ENCODE measurements around the gene USP44.
"Not testable (repeated sequence)": the region's sequence is repeated elsewhere in the genome, so short reads cannot be mapped to it uniquely, and the experiment has no call there.

Gene USP44

GRCh38 chr12:95509300-95509699, 42.0 kb downstream of the USP44 start:
- Mint-ChIP-seq H3K27ac (no peak overlapping the region), H3K4me1 (no peaks in the 10 kb centered on the region), H3K4me3 (no peak overlapping the region), H3K27me3 (no peaks in the 10 kb centered on the region), H3K9me3 (no peaks in the 10 kb centered on the region), H3K36me3 (peaks cover 45% of the 10 kb centered on the region)
- CTCF ChIA-PET = no interaction called here
- no peak for DNase-seq

DNA sequence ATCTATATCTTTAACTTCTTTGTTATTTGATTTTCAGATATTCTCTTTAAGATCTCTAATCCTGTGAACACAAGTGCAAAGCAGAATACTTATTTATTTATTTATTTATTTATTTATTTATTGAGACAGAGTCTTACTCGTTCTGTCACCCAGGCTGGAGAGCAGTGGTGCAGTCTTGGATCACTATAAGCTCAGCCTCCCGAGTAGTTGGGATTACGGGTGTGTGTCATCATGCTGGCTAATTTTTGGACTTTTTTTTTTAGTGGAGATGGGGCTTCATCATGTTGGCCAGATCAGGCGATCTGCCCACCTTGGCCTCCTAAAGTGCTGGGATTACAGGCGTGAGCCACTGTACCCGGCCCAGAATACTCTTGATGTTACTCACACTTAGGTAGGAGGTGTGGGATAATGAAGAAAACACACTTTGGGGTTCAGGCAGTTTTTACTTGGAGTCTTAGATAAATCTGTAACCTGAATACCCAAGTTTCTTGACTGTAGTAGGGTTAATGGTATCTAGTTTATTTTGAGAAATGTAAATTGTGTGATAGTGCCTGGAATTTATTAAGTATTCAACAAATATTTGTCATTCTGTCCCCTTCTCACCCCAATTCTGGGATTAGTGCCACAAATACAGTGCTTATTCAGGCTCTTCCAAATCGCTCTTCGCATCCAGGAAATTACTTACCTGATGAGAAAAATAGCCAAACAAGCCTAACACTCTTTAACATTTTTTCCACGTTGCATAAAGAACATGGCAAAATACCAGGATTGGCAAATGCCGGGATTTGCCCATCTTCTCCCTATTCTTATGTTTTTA, 44.4 kb downstream of the USP44 start:
- H3K27me3 Mint-ChIP-seq = no peaks in the 10 kb centered on the region
- H3K36me3 Mint-ChIP-seq = peaks cover 49% of the 10 kb centered on the region
- no peak for DNase-seq
- no peak overlapping the region for H3K27ac Mint-ChIP-seq
- H3K4me3 Mint-ChIP-seq = no peak overlapping the region
- CTCF ChIA-PET = no interaction called here
- peaks cover 2% of the 10 kb centered on the region for H3K4me1 Mint-ChIP-seq
- H3K9me3 Mint-ChIP-seq = no peaks in the 10 kb centered on the region

DNA sequence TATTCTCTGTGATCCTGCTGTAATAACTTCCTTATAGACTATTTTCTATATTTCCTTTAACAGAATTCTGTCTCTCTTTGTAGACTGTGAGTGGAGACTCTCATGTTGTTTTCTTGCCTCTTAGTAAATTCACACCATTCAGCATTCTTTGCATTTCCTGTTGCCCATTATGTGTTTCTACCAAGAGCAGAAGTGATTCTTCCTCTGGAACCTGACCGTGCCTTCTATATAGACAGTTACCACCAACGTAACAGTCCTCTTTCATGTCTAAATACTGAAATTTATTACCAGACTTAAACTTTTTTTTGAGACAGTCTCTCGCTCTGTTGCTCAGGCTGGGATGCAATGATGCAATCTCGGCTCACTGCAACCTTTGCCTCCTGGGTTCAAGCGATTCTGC, 46.2 kb downstream of the USP44 start:
- DNase-seq = no peak
- no peaks in the 10 kb centered on the region for H3K9me3 Mint-ChIP-seq
- peaks cover 48% of the 10 kb centered on the region for H3K36me3 Mint-ChIP-seq
- no peak overlapping the region for H3K27ac Mint-ChIP-seq
- no peak overlapping the region for H3K4me3 Mint-ChIP-seq
- CTCF ChIA-PET = no interaction called here
- H3K4me1 Mint-ChIP-seq = peaks cover 2% of the 10 kb centered on the region
- no peaks in the 10 kb centered on the region for H3K27me3 Mint-ChIP-seq

- no peak overlapping the region for H3K27ac Mint-ChIP-seq
- no peaks in the 10 kb centered on the region for H3K27me3 Mint-ChIP-seq
- DNase-seq = no peak
- peaks cover 9% of the 10 kb centered on the region for H3K4me1 Mint-ChIP-seq
- CTCF ChIA-PET = no interaction called here
- H3K9me3 Mint-ChIP-seq = no peaks in the 10 kb centered on the region
- no peak overlapping the region for H3K4me3 Mint-ChIP-seq
- peaks cover 52% of the 10 kb centered on the region for H3K36me3 Mint-ChIP-seq
These were observed 47.1 kb downstream of the USP44 start for GRCh38 chr12:95504140-95504539.

GRCh38 chr12:95499772-95500171, 51.5 kb downstream of the USP44 start:
- Mint-ChIP-seq H3K27ac (no peak overlapping the region), H3K4me1 (peaks cover 15% of the 10 kb centered on the region), H3K9me3 (no peaks in the 10 kb centered on the region), H3K36me3 (peaks cover 72% of the 10 kb centered on the region), H3K27me3 (no peaks in the 10 kb centered on the region), H3K4me3 (no peak overlapping the region)
- CTCF ChIA-PET = no interaction called here
- no peak for DNase-seq

DNA sequence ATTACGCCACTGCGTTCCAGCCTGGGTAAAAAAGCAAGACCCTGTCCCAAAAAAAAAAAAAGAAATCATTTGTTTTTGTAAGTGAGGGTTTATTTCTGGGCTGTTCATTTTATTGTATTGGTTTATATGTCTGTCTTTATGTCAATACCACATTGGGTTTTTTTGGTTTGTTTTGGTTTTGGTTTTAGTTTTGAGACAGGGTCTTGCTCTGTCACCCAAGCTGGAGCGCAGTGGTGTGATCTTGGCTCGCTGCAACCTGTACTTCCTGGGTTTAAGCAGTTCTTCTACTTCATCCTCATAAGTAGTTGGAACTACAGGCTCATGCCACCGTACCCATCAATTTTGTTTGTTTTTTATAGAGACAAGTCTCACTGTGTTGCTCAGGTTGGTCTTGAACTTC, 52.3 kb downstream of the USP44 start:
- Mint-ChIP-seq H3K27me3 (no peaks in the 10 kb centered on the region), H3K27ac (no peak overlapping the region), H3K4me1 (peaks cover 15% of the 10 kb centered on the region), H3K4me3 (no peak overlapping the region), H3K9me3 (no peaks in the 10 kb centered on the region), H3K36me3 (peaks cover 72% of the 10 kb centered on the region)
- CTCF ChIA-PET = no interaction called here
- no peak for DNase-seq

DNA sequence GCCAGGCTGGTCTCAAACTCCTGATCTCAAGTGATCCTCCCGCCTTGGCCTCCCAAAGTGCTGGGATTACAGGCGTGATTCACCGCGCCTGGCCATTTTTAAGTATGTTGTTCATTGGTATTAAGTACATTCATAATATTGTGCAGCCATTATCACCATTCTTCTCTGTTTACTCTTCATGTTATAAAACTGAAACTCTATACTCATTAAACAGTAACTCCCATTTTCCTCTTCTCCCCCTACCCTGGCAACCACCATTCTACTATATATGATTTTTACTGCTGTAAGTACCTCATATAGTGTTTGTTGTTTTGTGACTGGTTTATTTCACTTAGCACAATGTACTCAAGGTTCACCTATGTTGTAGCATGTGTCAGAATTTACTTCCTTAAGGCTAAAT, 54.2 kb downstream of the USP44 start:
- no peak overlapping the region for H3K4me3 Mint-ChIP-seq
- H3K27ac Mint-ChIP-seq = no peak overlapping the region
- peaks cover 13% of the 10 kb centered on the region for H3K4me1 Mint-ChIP-seq
- no peaks in the 10 kb centered on the region for H3K9me3 Mint-ChIP-seq
- DNase-seq = no peak
- peaks cover 57% of the 10 kb centered on the region for H3K36me3 Mint-ChIP-seq
- no peaks in the 10 kb centered on the region for H3K27me3 Mint-ChIP-seq
- CTCF ChIA-PET = no interaction called here

GRCh38 chr12:95495433-95495832, 55.8 kb downstream of the USP44 start:
- H3K9me3 Mint-ChIP-seq = no peaks in the 10 kb centered on the region
- no peak overlapping the region for H3K27ac Mint-ChIP-seq
- no peak for DNase-seq
- no peak overlapping the region for H3K4me3 Mint-ChIP-seq
- CTCF ChIA-PET = no interaction called here
- H3K4me1 Mint-ChIP-seq = peaks cover 13% of the 10 kb centered on the region
- H3K27me3 Mint-ChIP-seq = no peaks in the 10 kb centered on the region
- peaks cover 61% of the 10 kb centered on the region for H3K36me3 Mint-ChIP-seq

GRCh38 chr12:95494888-95495287, 56.4 kb downstream of the USP44 start:
- no peaks in the 10 kb centered on the region for H3K27me3 Mint-ChIP-seq
- no peak for DNase-seq
- no peak overlapping the region for H3K27ac Mint-ChIP-seq
- CTCF ChIA-PET = no interaction called here
- peaks cover 57% of the 10 kb centered on the region for H3K36me3 Mint-ChIP-seq
- peaks cover 13% of the 10 kb centered on the region for H3K4me1 Mint-ChIP-seq
- H3K4me3 Mint-ChIP-seq = no peak overlapping the region
- H3K9me3 Mint-ChIP-seq = no peaks in the 10 kb centered on the region

DNA sequence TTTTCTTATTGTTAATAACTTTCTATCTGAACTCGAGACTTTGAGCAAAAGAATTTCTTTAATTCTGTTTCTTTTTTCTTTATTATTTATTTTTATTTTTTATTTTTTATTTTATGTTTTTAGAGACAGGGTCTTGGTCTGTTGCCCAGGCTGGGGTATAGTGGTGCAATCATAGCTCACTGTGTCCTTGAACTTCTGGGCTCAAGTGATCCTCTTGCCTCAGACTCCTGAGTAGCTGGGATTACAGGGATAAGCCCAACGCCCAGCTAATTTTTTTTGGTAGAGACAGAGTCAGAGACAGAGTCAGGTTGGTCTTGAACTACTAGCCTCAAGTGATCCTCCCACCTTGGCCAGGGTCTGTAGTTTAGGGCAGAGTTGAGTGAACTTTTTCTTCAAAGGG, 58.8 kb downstream of the USP44 start:
- Mint-ChIP-seq H3K27ac (peak overlapping the region; percentile 11), H3K4me1 (no peaks in the 10 kb centered on the region), H3K4me3 (no peak overlapping the region), H3K36me3 (peaks cover 45% of the 10 kb centered on the region), H3K27me3 (no peaks in the 10 kb centered on the region), H3K9me3 (no peaks in the 10 kb centered on the region)
- CTCF ChIA-PET = no interaction called here
- no peak for DNase-seq

DNA sequence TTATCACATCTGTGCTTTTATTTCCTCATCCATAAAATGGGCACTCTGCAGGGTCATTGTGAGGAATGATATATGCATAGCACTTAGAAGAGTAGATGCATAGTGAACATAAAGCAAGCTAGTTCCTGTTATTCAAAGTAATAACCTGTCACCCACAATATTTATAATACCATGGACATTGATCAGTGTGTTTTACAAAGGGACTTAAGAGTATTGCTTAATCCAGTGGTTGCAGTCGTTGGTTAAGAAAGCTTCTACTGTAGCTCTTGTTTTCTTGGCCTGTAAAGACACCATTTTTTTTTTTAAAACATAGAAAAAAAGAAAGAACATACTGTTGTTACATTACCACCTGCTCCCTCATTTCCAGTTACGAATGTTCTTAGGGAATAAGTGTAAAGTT, 64.3 kb downstream of the USP44 start:
- Mint-ChIP-seq H3K36me3 (peaks cover 42% of the 10 kb centered on the region), H3K9me3 (no peaks in the 10 kb centered on the region), H3K27me3 (no peaks in the 10 kb centered on the region), H3K27ac (no peak overlapping the region), H3K4me3 (no peak overlapping the region), H3K4me1 (peaks cover 4% of the 10 kb centered on the region)
- CTCF ChIA-PET = no interaction called here
- no peak for DNase-seq

GRCh38 chr12:95484524-95484923, 66.8 kb downstream of the USP44 start:
- CTCF ChIA-PET = no interaction called here
- H3K9me3 Mint-ChIP-seq = no peaks in the 10 kb centered on the region
- H3K36me3 Mint-ChIP-seq = peaks cover 47% of the 10 kb centered on the region
- peak overlapping the region; percentile 55 for H3K27ac Mint-ChIP-seq
- H3K4me1 Mint-ChIP-seq = peaks cover 28% of the 10 kb centered on the region
- no peak overlapping the region for H3K4me3 Mint-ChIP-seq
- no peaks in the 10 kb centered on the region for H3K27me3 Mint-ChIP-seq
- DNase-seq = no peak

GRCh38 chr12:95482564-95482963, 68.7 kb downstream of the USP44 start:
- H3K36me3 Mint-ChIP-seq = peaks cover 58% of the 10 kb centered on the region
- peaks cover 46% of the 10 kb centered on the region for H3K4me1 Mint-ChIP-seq
- H3K27me3 Mint-ChIP-seq, H3K9me3 Mint-ChIP-seq, CTCF ChIA-PET, H3K4me3 Mint-ChIP-seq, DNase-seq, H3K27ac Mint-ChIP-seq: not testable (repeated sequence)

- no peak for DNase-seq
- H3K4me1 Mint-ChIP-seq = peaks cover 48% of the 10 kb centered on the region
- CTCF ChIA-PET = no interaction called here
- peaks cover 53% of the 10 kb centered on the region for H3K36me3 Mint-ChIP-seq
- H3K4me3 Mint-ChIP-seq = no peak overlapping the region
- no peaks in the 10 kb centered on the region for H3K27me3 Mint-ChIP-seq
- peak overlapping the region; percentile 66 for H3K27ac Mint-ChIP-seq
- H3K9me3 Mint-ChIP-seq = no peaks in the 10 kb centered on the region
These were observed 69.4 kb downstream of the USP44 start for GRCh38 chr12:95481888-95482287.

DNA sequence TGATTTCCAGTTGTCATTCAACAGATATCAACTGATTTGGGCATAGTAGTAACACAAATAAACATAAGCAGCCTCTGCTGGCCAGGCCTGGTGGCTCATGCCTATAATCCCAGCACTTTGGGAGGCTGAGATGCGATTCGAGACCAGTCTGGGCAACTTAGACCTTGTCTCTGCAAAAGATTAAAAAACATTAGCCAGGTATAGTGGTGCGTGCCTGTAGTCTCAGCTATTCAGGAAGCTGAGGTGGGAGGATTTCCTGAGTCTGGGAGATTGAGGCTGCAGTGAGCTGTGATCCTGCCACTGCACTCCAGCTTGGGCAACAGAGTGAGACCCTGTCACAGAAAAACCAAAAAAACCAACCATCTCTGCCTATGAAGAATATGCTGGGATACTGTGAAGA, 70.2 kb downstream of the USP44 start:
- Mint-ChIP-seq H3K4me1 (peaks cover 55% of the 10 kb centered on the region), H3K36me3 (peaks cover 51% of the 10 kb centered on the region), H3K27me3 (no peaks in the 10 kb centered on the region), H3K4me3 (no peak overlapping the region), H3K9me3 (no peaks in the 10 kb centered on the region), H3K27ac (peak overlapping the region; percentile 77)
- DNase-seq = no peak
- CTCF ChIA-PET = no interaction called here

DNA sequence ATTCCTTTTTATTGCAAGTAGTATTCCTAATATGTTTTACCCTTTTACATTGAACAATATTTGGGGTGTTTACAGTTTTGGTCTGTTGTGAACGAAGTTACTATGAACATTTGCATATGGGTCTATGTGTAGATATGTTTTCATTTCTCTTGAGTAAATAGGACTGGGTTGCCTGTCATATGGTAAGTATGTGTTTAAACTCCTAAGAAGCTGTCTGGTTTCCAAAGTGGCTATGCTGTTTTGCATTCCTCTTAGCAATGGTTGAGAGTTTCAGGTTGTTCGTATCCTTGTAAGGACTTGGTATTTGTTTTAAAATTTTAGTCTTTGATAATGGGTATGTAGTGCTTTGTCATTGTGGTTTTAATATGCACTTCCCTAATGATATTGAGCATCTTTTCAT, 71.0 kb downstream of the USP44 start:
- Mint-ChIP-seq H3K36me3 (peaks cover 57% of the 10 kb centered on the region), H3K9me3 (no peaks in the 10 kb centered on the region), H3K4me3 (no peak overlapping the region), H3K27ac (no peak overlapping the region), H3K4me1 (peaks cover 63% of the 10 kb centered on the region), H3K27me3 (no peaks in the 10 kb centered on the region)
- no peak for DNase-seq
- CTCF ChIA-PET = no interaction called here
